HG03442 (cell line): Measurements from ENCODE around the gene ZNF254.
"Not testable (repeated sequence)": the region's sequence is repeated elsewhere in the genome, so short reads cannot be mapped to it uniquely, and the experiment has no call there.

Source experiments
- ATAC-seq: cut with Tn5 transposase; IDR thresholded peaks from one replicate; pipeline ENCODE4 v1.9.1; 2021; ENCODE audit warnings: mild to moderate bottlenecking, moderate library complexity; ENCODE audit not compliant: unreplicated experiment

The ZNF254 gene

DNA sequence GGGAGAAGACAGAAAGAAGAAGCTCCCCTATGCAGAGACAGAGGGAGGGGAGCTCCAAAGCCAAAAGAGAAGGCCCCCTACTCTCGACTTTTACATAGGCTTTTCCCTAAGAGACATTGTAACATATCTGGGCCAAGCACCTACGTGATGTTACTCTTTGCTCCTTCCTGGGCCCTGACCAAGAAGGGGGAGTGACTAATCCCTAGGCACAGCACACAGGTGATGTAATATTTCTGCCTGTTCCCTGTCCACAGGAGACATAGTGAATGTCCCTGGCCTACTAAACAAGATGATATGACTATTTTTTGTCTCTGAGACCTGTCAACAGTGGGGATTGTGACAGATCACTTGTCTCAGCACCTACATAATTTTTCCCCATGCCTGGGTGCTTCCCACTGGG lies 15.9 kb upstream of the ZNF254 start:
- no peak for ATAC-seq

DNA sequence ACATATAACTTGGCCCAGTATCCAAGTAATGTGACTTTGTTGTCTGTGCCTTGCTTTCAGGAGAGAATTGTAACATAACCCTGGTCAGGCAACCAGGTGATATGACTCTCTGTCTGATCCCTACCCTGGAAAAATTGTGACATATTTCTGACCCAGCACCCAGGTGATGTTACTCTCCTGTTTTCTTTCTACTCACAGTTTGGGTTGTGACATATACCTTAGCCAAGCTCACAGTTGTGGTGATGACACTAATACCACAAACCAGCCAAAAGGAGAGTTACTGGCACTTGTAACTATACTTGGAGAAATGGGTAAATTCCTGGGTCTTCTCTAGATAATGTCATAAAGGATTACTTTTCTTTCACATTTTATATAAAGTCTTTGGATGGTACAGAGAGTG lies 14.3 kb upstream of the ZNF254 start:
- no peak for ATAC-seq

DNA sequence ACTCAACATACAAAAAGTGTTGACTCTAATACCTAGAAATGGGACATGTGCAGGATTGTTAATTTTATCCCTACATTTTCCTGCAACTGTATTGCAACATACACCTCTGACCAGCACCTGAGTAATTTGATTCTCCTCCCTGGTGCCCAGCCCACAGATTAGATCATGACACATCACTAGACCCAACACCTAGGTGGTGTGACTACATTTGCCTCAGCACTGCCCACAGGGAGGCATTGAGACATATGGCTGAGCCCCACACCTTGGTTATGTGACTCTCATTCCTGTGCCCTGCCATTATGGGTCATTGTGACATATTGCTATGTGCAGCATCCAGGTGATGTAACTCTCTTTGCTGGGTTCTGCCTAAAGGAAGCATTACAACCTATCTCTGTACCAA lies 13.2 kb upstream of the ZNF254 start:
- ATAC-seq: no peak

DNA sequence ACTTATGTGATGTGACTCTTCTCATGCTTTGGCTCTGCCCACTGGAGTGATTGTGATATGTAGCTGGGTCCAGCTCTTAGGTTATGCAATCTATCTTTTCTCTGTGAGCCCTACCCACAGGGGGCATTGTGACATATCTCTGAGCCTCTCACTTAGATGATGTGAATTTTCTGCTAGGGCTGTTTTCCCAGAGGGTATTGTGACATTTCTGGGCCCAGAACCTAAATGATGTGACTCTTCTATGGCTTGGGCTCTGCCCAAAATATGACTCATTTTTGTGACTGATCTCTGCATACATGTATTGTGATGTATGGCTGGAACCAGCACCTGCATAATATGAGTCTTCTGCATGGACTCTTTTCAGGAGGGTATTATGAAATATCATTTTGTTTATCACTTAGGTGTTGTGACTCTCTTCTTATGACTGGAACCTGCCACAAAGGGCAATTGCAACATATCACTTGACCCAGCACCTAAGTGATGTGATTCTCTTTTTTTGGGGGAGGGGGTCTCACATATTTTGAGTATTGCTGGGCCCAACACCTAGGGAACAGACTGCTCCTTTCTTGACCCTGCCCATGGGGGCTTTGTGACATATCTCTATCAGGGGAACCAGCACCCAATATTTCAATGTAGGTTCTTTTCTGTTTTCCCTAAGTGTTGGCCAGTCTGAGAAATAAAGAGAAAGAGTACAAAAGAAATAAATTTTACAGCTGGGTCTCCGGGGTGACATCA lies 12.1 kb upstream of the ZNF254 start:
- ATAC-seq: no peak

DNA sequence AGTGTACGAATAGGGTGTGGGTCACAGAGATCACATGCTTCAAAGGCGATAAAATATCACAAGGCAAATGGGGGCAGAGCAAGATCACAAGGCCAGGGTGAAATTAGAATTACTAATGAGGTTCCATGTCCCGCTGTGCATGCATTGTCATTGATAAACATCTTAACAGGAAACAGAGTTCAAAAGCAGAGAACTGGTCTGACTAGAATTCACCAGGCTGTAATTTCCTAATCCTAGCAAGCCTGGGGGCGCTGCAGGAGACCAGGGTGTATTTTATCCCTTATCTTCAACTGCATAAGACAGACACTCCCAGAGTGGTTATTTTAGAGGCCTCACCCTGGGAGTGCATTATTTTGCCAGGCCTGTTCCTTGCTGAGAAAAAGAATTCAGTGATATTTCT lies 11.5 kb upstream of the ZNF254 start:
- ATAC-seq: not testable (repeated sequence)

DNA sequence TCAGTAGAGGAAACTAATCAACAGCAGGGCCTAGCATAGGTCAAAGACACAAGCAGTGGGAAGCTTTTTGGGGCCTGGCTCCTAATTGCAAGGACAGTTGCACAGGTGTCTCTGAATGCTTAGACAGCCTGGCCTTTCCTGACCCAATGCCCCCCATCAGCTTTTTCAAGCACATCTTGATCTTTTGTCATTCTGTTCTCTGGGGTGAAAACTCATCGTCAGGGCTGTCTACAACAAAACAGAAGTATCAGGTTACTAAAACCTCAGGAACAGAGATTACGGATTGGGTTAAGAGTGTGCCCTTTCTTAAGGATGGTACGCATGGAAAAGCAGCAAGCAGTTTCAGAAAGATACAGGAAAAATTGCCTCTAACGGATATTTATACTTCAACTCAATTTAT lies 8.3 kb upstream of the ZNF254 start:
- no peak for ATAC-seq

DNA sequence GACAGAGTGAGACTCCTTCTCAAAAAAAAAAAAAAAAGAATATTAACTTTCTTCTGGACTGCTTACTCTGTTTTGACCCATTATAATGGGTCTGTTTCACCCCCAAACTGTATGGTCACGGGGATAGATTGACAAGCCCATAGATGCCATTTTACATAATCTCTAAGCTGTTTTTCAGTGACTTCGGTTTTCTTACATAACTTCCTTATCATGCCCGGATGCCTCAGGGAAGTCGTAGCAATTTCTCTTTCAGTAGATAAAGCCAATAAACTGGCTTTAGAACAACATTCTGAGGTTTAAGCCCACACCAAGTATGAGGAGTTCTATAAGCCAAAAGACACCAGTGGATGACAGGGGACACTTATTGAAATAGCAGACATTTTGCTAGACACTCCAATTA lies 5.9 kb upstream of the ZNF254 start:
- no peak for ATAC-seq

DNA sequence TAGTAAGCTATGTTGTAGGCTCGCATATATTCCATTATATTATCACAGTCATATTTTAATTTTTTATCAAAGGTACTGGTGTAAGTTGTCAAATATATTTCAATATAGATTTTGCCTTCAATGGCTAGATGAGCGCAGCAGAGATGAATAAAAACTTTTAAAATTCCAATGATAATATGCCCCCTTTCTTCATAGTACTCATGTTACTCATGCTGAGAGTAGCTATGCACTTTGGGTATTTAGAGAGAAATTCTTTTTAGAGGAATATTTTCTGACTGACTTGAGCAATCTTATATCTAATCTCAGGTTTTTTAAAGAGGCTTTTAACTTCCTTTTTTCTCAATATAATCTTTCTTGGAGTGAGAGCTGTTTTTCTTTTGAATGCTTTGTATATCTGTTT lies 11.4 kb downstream of the ZNF254 start:
- no peak for ATAC-seq

DNA sequence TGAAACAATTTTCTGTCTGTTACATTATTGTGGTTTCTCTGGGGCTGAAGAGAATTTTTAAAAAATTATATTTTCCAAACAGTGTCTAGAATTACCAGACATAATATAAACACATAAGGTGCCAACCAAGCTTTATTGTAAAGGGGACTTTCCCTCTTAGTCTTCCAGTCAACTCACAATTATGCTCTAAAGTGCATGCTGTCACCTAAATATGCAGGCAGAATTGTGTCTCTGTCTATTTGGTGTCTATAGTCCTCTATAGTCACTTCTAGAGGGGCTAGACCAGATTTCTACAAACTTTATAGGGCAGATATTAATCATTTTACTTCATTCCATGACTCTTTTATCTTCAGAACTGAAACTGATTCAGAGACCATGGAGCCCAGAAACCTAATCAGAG lies 12.8 kb downstream of the ZNF254 start:
- ATAC-seq: no peak

DNA sequence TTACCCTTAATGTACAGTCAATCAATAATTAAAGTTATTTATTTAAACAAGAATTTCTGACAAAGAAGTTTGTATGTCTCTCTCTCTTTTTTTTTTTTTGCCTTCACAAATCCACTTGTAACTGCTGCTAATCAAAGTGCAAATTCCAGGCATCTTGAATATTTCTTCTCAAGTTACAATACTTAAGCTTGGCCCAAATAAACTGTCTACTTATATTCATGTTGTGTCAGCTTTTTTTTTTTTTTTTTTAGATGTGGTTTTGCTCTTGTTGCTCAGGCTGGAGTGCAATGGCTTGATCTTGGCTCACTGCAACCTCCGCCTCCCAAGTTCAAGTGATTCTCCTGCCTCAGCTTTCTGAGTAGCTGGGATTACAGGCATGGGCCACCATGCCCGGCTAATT lies 13.6 kb downstream of the ZNF254 start:
- not testable (repeated sequence) for ATAC-seq

DNA sequence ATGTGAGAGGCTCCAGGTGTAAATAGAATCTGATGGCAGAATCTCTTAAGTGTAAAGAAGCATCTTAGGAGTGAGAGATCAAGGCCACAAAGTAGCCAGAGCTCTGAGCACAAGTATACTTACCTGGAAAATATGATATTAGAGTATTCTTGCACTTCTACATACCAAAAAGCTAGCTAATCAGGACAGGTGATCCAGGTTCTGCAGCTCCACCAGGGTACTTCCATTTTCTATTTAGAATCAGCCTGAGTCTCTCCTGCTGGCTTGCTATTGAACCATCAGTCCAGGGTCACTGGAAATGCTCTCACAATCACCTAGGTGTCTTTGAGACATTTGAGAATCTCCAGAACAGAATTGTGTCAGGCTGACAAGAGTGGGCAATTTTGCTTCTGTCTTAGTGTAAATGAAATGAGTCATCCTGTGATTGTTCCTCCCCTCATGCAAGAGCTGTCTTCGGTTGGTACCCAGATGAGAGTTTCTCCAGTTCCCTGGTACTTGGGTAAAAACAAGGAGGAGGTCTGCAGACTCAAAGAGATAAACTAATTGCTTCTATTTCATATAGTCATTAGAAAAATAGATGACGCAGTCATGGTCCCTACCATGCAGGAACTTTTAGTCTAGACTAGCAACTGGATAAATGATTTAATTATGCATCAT lies 14.6 kb downstream of the ZNF254 start:
- no peak for ATAC-seq

DNA sequence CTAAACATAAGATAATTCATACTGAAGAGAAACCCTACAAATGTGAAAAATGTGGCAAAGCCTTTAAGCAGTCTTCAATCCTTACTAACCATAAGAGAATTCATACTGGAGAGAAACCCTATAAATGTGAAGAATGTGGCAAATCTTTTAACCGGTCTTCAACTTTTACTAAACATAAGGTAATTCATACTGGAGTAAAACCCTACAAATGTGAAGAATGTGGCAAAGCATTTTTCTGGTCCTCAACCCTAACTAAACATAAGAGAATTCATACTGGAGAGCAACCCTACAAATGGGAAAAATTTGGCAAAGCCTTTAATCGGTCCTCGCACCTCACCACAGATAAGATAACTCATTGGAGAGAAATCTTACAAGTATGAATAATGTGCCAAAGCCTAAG lies 40.6 kb downstream of the ZNF254 start:
- no peak for ATAC-seq

DNA sequence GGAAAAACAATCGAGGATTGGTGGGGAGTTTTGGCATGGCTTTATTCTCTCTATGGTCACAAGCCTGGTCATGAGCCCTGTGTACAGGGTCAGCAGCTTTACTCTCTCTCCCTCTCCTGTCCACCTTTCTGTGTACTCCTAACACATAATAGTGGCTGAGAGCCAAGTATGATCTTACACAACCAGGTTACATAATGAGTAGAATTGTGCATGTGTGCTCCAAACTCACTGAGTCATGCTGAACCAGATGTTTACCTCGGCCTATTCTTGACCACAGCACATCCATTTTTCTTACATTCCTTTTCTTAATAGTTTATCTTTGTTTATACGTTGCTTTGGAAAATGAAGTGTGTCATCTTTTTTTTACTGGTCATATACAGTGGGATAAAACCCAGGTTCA lies 53.1 kb downstream of the ZNF254 start:
- ATAC-seq: no peak

DNA sequence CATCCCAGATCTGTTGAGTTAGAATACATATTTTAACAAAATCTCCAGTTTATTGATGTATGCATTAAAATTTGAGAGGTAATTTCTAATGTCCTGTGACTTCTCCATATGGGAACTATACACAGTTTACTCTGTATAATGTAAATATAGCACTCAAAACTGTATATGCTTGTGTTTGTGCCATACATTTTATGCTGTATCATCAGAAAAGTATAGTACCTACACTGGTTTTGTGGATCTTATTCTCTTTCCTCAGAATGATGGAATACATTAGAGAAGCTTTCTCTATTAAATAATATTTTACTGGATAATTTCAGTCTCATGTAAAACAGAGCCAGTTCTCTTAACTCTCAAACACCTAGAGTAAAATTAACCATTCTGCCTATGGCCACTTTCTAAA lies 53.6 kb downstream of the ZNF254 start:
- no peak for ATAC-seq

DNA sequence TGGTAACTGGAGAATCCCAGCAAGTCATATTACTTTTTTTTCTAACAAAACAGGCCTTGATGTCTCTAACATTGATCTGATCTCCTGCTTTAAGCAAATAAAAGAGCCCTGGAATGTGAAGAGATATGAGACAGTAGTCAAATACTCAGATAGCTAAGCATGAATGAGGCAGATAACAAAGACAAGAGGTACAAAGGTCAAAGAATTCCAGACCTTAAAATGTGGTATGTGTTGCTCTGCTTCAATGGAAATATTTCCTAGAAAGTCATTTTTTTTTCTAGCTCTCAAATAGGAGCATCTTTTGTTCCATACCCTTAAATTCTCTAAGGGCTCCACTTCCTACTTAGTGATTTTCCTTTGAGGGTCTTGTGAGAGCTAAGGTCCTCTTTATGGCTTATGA lies 54.6 kb downstream of the ZNF254 start:
- ATAC-seq: no peak

DNA sequence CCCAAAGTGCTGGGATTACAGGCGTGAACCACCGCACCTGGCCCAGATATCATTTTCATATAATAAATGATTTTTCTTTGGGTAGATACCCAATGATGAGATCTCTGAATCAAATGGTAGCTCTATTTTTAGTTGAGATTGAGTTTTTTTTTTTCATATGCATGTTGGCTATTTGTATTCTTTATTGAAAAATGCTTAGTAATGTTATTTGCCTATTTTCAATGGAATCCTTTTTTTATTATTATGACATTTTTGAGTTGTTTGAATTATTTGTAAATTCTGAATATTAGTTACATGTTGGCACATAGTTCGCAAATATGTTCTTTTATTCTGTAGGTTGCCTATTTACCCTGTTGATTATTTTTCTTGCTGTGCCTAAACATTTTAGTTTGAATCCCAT lies 55.8 kb downstream of the ZNF254 start:
- no peak for ATAC-seq

DNA sequence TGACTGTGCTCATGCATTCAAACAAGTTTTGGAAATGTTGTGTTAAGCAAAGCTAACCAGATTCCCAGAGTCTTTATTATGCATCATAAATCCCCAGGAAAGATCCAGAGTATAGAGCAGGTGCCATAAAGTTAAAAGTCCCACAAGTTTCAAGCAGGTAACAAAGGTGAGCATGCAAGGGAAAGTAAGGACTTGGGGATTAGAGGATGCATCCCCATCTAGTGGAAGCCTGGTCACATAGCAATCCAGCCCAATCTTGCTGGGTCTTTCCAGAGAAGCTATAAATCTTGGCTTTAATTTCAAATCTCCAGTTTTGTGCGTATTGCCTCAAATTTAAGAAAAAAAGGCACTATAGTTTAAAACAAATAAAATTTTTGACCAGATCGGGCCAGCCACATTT lies 72.7 kb downstream of the ZNF254 start:
- ATAC-seq: no peak

DNA sequence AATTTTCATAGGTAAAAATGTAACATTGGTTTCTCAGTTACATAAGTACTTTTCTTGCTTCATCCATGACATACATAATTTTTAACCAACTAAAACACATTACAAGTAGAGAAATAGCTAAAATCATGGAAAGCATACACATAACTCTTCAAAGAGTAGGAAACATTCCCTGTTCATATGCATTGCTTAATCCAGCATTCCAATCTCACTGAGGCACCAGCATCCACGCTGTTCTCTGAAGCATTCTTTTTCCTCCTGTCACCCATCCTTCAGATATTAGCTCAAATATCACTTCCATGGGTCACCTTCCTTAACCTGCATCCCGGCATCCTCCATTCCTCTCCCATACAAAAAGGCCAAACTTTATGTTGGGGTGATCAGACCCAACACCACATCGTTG lies 79.1 kb downstream of the ZNF254 start:
- ATAC-seq: no peak

DNA sequence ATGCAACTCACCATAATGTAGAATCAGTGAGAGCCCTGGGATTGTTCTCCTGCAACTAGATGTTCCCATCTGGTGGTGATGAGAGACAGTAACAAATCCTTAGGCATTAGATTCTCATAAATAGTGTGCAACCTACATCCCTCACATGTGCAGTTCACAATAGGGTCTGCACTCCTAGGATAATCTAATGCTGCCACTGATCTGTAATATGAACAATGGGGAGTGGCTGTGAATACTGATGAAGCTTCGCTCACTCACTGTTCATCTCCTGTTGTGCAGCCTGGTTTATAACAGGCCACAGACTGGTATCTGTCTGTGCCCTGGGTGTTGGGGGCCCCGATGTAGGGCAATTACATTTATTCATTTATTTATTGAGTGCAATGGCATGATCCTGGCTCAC lies 86.9 kb downstream of the ZNF254 start:
- ATAC-seq: no peak

DNA sequence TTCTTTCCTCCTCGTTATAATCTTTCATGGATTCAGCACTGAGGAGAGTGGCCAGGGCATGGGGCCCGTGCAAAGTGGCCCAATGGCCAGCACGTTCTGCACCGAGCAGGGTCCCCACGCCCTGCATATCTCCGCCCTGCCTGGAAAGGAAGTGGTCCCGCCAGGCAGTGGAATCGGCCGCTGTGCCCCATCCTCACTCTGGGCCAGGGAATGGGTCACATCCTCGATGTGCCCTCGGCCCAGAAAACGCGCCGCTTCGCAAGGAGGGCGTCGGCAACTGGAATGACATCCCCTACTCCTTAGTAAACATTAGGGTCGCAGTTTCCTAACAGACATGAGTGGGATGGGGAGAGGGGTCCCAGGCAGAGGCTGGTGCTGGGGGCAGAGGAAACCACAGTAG lies 90.7 kb downstream of the ZNF254 start:
- no peak for ATAC-seq

DNA sequence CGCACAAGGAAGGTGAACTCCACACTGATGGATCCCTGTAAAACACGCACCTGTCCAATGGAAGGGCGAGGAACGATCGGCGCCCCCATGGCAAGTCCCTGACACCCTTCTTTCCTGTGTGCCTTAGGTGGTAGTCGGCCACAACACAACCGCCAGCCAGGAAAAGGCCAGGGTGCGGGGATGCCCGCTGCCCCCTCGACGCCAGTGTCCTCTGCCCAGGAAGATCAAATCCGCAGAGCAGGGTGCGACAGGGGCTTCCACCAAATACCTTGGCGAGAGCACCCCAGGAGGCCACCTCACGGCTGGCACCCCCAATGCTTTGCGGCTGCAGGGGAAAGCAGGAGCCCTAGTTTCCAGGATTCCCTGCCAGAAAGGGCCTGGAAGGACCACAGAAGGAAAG lies 91.2 kb downstream of the ZNF254 start:
- no peak for ATAC-seq
